SW480 (cell line): ENCODE data around the gene ADD2.
A peak's percentile ranks its signal among the peaks of the same experiment; 100 is the strongest.
"Not testable (repeated sequence)": the region's sequence is repeated elsewhere in the genome, so short reads cannot be mapped to it uniquely, and the experiment has no call there.

ENCODE experiments used
- DNase-seq: peaks from one replicate; pipeline ENCODE4 v3.0.0-alpha.2; 2016; ENCODE audit warnings: low spot score

The ADD2 gene

DNA sequence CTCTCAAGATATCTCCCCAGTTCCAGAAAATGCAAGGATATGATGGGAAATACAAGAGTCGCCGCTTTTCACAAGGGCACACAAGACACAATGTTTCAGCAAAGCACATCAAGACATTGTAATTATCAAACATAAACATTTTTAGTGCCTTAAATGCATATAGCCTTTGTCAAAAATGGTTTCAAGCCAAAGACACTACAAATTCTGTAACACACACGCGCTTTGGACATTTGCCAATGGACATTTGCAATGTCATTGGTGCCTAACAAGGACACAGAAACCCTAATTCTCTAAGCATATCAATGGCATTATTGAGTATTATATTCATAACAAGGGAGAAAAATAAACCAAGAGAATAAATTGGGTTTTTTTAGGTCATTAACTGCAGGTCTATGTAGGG is 16.1 kb downstream of the ADD2 start:
- no peak for DNase-seq

DNA sequence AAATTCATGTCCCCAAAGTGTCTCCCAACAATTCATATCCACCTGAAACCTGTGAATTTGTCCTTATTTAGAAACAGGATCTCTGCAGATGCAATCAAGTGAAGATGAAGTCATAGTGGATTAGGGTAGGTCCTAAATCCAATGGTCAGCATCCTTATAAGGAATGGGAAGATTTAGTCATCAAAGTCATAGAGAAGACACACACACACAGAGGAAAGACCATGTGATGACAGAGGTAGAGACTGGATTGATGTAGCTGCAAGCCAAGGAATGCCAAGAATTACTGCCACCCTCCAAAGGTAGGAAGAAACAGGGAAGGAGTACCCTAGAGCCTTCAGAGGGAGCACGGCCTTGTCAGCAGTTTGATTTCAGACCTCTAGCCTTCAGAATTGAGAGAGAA is 17.7 kb downstream of the ADD2 start:
- DNase-seq = no peak

DNA sequence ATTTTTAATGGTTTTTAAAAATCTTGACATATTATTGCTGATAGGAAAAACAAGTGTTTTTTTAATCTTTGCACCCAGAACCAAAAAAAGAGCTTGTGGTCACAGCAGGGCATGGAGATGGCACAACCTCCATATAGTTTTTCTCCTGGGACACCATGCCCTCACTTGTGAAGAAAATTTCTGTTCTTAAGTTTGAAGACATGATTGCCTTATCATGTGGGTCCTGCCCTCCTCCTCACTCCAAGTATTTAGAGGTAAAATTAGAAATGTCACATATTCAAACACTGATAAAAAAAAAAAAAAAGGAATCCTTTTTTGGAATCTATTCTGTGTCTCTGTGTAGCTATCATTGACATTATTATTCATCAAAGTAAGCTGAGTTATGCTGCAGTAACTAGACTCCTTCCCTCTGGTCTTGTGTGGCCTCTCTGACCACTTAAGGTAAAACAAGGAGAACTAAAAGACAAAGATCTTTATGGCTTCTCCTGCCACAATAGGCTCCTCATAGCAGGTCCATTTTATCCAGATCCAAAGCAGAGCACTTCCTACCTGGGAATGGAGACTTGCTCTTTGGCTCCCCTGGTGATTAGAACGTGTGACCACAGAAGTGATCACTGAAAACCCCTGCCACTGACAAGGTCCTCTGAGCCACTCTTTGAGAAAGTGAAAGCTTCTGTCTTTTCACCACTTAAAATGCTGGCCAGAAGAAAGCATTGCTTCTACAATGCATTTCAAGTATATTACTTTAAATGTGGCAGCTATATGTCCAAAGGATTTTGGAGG is 19.8 kb downstream of the ADD2 start:
- DNase-seq = peak; percentile 25

DNA sequence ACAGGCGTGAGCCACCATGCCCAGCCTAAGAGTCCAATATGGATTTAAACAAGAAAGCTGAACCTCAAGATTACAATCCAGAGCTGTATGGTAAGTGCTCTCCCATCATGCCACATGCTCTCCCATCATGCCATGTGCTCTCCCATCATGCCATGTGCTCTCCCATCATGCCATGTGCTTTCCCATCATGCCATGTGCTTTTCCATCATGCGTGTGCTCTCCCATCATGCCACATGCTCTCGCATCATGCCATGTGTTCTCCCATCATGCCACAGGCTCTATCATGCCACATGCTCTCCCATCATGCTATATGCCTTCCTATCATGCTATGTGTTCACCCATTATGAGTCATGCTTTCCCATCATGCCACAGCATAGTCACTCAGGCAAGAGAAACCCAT is 20.7 kb downstream of the ADD2 start:
- no peak for DNase-seq

DNA sequence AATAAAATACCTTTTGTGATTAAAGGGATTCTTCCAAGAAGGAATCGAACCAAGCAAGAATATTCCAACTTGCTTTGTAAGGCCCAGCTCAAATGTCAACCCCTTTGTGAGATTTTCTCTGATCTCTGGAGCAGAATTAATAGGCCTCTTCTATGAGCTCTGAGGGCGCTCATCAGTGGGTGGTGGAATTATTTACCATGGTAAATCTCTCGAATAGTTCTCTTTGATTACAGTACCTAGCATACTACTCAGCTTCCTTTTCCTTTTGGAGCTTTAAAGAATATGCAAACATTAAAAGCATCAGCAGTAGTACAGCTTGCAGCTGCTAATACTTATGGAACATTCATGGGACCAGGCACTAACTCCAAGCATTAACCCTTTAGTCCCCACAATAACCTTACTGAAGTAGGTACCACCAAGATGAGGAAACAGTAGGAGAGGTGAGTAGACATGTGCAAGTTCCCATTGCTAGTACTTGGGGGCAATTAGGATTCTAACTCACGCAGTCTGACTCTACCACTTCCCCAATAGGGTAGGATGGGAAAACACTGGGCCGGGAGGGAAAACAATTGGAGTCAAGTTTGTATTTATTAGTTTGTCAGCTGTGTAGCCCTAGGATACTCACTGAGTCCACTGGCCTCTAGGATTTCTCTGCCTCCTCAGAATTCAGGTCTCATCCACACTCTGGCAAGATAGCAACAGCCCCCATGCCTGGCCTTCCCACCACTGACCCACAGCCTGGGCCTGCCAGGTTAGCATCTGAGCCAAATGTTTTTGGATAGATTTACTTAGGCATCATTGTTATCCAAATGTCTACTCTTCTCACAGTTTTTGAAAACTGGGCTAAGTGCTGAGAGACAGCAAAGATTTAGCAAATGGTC is 21.7 kb downstream of the ADD2 start:
- peak; percentile 68 for DNase-seq

DNA sequence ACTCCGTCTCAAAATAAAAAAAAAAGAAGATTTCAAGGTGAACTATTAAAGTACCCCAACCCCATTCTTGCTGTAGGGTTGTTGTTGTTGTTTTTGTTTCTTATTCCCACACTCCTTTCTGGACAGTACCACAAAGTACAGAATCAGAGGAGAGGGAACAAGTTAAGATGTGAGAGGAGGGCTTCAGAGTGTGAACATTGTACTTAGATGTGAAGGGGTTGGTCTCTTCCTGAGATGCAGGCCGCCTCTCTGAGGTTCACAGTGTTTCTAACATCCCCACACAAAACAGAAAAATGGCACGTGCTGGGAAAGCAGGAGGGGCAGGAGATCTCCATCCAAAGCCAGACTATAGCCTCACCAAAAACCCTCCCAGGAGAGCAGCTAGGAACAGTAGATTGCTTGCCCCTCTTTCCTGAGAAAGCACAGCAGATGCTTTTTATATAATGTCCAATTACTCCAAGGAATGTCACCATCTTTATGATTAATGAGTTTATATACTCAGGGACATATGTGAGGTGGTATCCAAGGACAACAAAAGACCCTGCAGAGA is 22.6 kb downstream of the ADD2 start:
- DNase-seq = no peak

DNA sequence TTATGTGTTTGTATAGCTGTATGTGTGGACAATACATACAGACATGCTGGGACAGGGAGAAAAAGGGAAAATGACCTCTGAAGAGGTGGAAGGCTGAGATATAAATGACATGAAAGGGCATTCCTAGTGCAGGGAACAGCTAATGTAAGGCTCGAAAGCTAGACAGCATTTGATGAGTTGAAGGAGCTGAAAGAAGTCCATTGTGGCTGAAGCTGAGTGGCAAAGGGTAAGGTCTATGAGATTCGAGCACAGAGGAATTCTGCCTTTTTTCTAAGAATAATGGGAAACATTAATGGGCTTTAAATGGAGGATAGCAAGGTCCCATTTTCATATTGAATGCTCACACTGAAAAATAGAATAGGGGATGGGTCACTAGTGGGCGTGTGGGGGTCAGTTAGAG is 23.6 kb downstream of the ADD2 start:
- no peak for DNase-seq

DNA sequence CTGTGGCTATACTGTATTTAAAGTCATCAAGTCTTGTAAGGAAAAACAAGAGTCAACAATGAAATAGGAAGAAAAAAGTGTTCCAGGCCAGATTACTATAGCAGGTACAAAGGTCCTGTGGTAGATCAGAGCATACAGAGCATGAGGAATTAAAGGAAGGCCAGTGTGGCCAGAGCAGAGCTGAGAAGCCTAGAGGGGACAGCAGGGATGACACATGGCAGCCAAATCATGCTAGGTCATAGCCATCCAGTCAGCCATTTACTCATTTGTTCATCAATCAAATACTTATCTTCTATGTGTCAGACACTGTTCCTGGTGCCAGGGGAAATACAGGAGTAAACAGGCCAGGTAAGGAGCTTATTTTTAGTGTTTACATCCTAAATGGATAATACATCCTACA is 24.3 kb downstream of the ADD2 start:
- no peak for DNase-seq

DNA sequence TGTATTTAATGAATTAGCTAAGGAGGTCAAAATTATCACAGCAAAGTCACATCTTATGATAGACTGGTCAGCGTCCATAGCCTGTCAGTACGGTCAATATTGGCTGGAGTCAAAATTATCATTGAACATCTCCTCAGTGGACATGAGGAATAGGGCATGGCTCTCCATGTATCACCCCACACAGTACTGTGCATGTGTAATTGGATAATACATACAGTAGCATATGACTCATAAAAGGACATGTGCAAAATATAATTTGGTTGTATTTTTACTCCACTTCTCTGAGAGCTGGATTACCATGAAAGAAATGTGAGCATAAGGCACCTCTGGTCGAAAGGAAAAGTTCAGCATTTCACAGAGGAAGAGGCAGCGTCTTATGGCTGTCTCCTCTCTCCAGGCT is 24.9 kb downstream of the ADD2 start:
- no peak for DNase-seq

DNA sequence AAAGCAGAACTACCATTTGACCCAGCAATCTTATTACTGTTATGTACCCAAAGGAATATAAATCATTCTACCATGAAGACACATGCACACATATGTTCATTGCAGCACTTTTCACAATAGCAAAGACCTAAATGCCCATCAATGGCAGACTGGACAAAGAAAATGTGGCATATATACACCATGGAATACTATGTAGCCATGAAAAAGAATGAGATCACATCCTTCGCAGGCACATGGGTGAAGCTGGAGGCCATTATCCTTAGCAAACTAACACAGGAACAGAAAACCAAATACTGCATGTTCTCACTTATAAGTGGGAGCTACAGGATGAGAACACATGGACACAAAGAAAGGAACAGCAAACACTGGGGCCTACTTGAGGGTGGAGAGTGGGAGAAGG is 28.5 kb downstream of the ADD2 start:
- not testable (repeated sequence) for DNase-seq

DNA sequence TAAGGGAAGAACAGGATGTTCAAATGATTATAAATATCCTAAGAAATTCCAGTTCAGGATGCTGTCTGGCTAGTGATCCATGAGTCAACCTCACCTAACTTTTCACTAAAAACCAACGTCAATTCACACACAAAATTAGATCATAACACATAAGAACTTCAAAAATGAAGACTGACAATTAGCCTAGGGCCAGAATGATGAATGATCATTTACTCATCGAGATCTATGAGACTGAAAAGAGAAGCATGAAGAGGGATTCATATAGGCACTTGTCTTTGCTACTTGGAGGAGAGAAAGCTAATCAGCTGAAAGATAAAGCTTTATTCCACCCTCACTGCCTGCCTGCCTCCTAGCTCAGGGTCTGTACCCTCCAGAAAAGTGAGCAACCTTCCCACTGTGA is 29.8 kb downstream of the ADD2 start:
- no peak for DNase-seq

DNA sequence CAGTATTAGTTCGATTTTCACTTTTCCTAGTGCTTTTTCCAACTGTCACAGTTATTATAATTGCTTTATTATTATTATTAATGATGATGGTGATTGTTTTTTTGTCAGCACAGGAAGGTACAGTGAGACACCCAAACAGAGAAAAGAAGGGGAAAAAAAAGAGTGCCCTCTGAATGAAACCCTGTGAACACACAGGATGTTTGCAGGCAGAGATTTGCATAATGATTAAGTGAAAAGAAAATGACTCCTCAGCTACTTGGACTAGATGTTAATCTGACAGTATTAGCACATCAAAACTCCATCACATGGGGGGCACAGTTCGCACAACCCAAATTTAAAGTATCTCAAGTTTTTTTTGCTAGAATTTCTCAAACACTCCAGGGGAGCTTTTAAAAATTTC is 32.9 kb downstream of the ADD2 start:
- DNase-seq = no peak

DNA sequence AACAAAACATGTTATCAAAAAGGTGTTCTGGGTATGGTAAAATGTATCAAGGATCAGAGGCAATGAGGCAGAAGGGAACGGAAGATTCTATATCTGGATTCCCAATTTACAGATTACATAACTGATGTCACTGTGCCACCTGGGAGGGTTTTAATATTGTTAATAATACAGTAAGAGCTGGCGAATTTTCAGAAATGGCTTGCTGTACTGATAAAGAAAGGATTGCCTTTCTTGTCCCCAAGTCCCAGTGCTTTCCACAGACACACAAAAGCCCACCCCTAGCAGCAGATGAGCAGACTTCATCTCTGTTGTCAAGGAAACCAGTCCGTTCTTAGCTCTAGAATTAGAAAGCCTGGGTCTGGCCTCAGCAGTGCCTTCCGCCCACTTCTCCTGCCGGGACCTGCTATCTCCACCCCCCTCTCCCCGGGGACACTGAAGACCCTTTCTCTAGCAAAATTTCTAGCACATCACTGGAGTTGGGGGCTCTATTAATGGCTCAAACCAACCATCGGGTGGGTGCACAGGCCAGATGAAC is 34.3 kb downstream of the ADD2 start:
- no peak for DNase-seq

DNA sequence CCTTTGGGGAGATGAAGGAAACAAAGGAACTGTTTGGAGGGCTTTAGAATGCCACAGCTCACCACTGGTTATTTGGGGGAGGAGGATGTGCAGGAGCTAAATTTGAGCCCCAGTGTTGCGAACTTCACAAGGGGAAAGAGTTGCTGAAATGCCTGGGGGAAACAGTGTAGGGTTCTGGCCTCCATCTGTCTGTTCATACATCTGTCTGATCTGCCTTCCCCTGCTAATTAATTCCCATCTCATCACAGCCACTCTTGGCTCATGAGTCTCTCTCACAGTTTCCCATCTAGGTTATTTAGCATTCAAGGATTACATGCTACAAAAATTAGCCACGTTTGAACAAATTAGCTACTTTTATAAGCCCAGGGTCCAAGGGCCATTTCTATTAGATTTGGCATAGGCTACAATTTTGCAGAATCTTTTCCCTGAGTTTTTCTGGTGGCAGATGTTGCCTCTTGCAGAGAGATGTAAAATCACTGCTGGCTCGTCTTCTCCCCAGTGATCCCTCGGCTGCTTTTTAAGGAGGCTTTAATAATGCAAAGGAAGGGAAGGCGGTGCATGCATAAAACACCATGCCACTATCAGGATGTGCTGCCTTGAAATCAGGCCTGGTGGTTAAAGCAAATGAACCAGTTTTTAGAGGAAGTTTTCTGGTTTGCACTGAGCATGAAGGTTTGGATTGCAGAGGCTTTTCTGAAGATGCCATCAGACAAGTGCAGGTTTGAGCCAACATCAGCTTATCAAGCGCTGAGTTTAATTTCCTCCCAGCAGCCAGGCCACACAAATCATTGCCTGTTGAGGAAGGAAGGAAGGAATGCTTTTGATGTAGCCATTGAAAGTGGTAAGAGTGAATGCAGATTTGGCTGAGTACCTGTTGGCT is 35.0 kb downstream of the ADD2 start:
- DNase-seq = no peak

DNA sequence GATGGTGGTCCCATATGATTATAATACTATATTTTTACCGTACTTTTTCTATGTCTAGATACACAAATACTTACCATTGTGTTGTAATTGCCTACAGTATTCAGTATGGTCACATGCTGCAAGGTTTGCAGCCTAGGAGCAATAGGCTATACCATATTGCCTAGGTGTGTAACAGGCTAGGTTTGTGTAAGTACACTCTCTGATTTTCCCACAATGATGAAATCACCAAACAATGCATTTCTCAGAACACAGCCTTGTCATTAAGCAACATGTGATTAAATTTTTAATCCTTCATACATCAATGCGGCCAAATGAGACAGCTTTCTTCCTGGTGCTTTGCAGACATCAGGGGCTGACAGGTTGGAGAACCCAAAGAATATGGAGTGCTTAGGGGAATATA is 37.3 kb downstream of the ADD2 start:
- no peak for DNase-seq

DNA sequence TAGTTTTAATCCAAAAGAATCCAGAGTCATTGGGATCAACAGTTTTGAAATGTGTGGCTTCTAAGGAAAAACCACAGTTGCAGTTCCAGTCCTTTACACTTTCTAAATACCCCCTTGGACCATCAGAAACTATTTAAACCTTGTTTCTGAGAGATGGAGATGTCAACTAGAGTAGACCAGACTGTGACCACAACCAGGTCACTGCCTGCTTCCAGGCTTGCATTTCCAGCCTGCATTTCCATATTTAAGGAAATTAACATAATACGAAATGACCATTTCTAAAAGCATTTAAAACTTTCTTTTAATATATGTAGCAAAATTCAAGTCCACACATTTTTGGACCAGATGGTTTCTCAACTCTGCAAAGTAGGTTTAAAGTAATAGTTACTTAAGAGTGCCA is 38.4 kb downstream of the ADD2 start:
- no peak for DNase-seq

DNA sequence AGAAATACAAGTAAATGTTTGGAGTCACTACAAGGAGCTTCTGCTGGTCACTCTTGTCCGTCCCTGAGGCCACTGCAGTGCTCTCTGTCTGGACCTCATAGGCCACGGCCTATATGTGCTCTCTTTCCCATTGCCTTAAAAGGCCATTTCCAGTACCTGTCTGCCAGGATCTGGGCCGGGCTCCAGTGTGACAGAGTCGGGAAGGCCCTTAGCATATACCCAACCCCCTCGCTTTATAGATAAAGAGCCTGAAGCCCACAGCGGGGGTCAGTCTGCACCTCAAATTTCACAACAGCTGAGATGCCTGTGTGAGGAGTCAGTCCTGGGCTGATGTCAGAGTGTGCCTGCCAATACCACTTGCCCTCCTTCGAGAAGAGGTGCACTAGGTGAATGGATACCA is 39.9 kb downstream of the ADD2 start:
- DNase-seq = no peak

DNA sequence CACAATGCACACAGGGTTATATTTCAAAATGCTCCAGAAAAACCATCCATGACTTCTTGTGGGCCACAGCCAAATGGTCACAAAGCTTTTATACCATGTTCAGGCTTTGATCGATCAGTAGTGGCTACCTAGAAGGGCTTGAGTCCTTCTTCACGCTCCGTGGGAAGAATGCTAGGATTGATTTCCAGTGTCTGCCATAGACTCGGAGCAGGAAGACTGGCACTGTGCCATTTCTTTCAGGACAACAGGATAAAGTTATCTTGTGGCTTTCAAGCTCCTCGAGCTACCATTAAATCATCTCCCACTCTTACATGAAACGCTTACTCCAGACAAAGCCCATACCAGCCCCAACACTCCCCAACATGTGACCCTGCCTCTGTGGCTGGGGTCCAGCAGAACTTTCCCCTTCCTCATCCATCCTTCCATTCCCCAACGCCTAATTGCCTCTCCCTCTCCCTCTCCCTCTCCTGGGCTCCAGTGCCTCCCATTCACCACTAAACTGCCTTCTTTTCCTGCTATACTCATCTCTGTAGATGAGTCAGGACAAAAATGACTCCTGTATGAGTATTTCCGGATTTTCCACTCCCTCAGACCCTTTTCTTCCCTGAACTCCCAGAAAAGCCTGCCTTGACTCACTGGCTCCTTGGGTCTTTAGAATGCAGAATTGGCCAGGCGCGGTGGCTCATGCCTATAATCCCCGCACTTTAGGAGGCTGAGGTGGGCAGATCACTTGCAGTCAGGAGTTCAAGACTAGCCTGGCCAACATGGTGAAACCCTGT is 40.9 kb downstream of the ADD2 start:
- no peak for DNase-seq

DNA sequence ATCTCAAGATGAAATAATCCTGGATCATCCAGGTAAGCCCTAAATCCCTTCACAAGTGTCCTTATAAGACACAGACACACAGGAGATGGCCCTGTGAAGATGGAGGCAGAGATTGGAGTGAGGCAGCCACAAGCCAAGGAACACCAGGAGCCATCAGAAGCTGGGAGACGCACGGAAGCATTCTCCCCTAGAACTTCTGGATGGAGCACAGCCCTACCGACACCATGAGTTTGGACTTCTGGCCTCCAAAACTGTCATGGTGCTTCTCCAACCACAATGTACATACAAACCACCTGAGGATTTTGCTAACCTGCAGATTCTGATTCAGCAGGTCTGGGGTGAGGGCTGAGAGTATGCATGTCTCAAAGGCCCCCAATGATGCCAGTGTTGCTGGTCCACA is 42.5 kb downstream of the ADD2 start:
- DNase-seq = no peak

DNA sequence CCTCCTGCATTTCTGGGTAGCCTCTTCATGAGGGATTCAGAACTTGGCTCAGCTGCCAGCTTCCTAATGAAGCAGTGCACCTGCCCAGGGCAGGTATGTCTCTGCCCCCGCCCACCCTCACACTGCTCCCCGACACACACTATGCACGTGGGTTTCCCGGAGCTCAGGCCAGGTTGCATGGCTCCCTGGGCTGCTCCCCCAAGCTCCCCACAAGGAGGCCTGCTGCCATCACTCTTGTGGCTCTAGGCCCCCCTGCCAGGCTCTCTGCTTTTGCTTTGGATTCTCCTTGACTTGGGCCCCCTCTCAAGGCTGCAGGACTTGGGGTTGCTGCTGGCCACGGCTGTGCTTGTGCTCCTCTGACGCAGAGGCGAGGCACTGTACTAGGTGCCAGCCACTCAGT is 43.6 kb downstream of the ADD2 start:
- no peak for DNase-seq

DNA sequence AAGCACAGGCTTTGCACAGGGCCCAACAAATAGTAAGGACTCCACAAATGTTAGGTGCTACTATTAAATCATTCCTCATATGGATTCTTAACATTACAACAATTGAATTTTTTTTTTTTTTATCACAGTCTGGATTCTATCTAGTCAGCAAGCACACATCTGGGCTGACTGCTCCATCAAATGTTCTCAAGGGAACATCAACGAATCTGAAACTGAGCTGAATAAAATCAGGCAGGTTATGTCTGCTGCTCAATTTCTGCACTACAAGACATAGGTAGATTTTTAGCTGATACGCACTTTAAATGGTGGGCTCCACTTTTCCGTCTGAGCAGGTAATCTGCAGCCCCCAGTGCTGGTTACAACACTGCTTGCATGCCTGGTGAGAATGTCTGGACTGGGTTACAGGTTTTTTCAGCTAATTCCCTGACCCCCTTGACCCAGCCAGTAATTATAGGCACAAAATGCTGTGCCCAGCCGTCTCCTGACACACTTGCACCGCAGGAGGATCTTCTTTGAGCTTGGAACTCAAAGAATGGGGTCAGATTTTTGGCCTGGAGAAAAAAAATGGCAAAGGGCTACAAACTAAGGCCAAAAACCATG is 44.6 kb downstream of the ADD2 start:
- DNase-seq = no peak
